Activated CD4-positive, alpha-beta T cell treated with anti-CD3 and anti-CD28 coated beads for 36 hours (primary cell): ENCODE data around the gene ZFHX3. TPM values are rescaled to one million over a fixed set of nuclear protein-coding genes. Genes with fewer than 3 reads are reported as not detected.
A peak's percentile ranks its signal among the peaks of the same experiment; 100 is the strongest.

Source experiments
- ATAC-seq: fragments of 200-7000 bp; cut with Tn5 transposase; one replicate; pipeline ENCODE4 v1.10.0; 2021; ENCODE audit warnings: mild to moderate bottlenecking, moderate library complexity
- CTCF ChIA-PET: fragments of 350-600 bp; sonication (Branson Sonifier 250); formaldehyde crosslinking; loops from one replicate; lab custom pipeline; 2021; ENCODE audit warnings: antibody characterized with exemption; lab: Charles Lee
- POLR2A ChIA-PET: fragments of 350-600 bp; sonication (Branson Sonifier 250); formaldehyde crosslinking; loops from one replicate; lab custom pipeline; 2021; ENCODE audit warnings: antibody characterized with exemption, inconsistent platforms; lab: Charles Lee
- DNase-seq: peaks from one replicate; pipeline ENCODE4 v3.0.0-alpha.2; 2020
- H3K27ac Mint-ChIP-seq: one replicate; pipeline ENCODE4 v1.8.0; 2021; ENCODE audit warnings: mixed read lengths
- H3K27me3 Mint-ChIP-seq: one replicate; pipeline ENCODE4 v1.8.0; 2021; ENCODE audit warnings: mixed read lengths
- H3K36me3 Mint-ChIP-seq: one replicate; pipeline ENCODE4 v1.8.0; 2021; ENCODE audit warnings: low read depth, mixed read lengths
- H3K4me1 Mint-ChIP-seq: one replicate; pipeline ENCODE4 v1.8.0; 2021; ENCODE audit warnings: mixed read lengths
- H3K4me3 Mint-ChIP-seq: one replicate; pipeline ENCODE4 v1.8.0; 2021; ENCODE audit warnings: mild to moderate bottlenecking, moderate library complexity, mixed read lengths
- H3K9me3 Mint-ChIP-seq: one replicate; pipeline ENCODE4 v1.8.0; 2021; ENCODE audit warnings: low read depth, mixed read lengths
- intact Hi-C, 2 experiments: fragments of 100-400 bp; cut with DNase I in 1 of 2; cut with micrococcal nuclease in 1 of 2; formaldehyde crosslinking; loops; one replicate each; pipeline versions ENCODE4 v1.14.2 to v1.15.1; 2022 to 2024; cut with DNase I, micrococcal nuclease
- total RNA-seq, 2 experiments: library from RNA; stranded (reverse); gene quantifications; one replicate each; pipeline ENCODE4 v1.2.3, GENCODE V29; 2021

Gene ZFHX3
- total RNA-seq, 2 experiments from 2014 or later = 0.27 to 0.37 TPM

- POLR2A ChIA-PET = no interaction called here
Measured at GRCh38 chr16:72922714-72923113, 125.2 kb downstream of the ZFHX3 start.

DNA sequence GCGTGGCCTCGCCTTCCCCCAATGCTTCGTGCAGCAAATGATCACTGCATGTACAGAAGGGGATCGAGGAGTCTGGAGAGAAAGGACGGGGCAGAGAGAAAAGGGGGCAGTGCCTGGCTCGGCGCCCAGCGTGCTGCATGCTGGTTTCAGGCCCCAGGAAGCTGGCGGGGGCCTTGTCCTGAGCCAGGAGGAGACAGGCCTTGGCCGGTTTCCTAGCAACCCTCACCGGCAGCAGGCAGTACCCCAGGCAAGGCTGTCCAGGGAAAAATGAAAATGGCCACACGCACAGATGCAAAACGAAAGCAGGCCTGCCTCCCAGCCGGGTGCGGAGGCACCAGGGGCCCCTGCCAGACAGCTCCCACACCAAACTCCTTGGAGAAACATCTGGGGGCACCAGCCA lies 126.3 kb downstream of the ZFHX3 start:
- CTCF ChIA-PET = interaction anchor here (1.5 kb wide), 1 partner anchor 10 kb away, joined by 7 read pairs; no protein-coding TSS in a partner anchor
- POLR2A ChIA-PET = no interaction called here
- ATAC-seq = no peak
- Mint-ChIP-seq H3K36me3 (no peaks in the 10 kb centered on the region), H3K27ac (no peak overlapping the region), H3K4me1 (peaks cover 6% of the 10 kb centered on the region), H3K4me3 (no peak overlapping the region), H3K9me3 (no peaks in the 10 kb centered on the region), H3K27me3 (no peaks in the 10 kb centered on the region)
- no peak for DNase-seq
- intact Hi-C loops = no loop called here

More at GRCh38 chr16:72922714-72923113, 125.2 kb downstream of the ZFHX3 start:
- CTCF ChIA-PET = interaction anchor here (0.7 kb wide), 1 partner anchor 23 kb away, joined by 3 read pairs; no protein-coding TSS in a partner anchor
- Mint-ChIP-seq H3K9me3 (no peaks in the 10 kb centered on the region), H3K36me3 (no peaks in the 10 kb centered on the region), H3K4me1 (peaks cover 6% of the 10 kb centered on the region), H3K27me3 (no peaks in the 10 kb centered on the region), H3K27ac (no peak overlapping the region), H3K4me3 (no peak overlapping the region)
- DNase-seq (no peak), ATAC-seq (no peak)
- intact Hi-C loops = no loop called here

- Mint-ChIP-seq H3K9me3 (no peaks in the 10 kb centered on the region), H3K27me3 (no peaks in the 10 kb centered on the region), H3K36me3 (no peaks in the 10 kb centered on the region), H3K4me3 (no peak overlapping the region), H3K27ac (no peak overlapping the region), H3K4me1 (peaks cover 6% of the 10 kb centered on the region)
- ChIA-PET POLR2A (no interaction called here), CTCF (interaction anchor here (0.7 to 1.5 kb wide), 3 partner anchors 11 to 88 kb away, joined by 4 to 7 read pairs (median 6); no protein-coding TSS in a partner anchor)
- peak; percentile 7 for DNase-seq
- intact Hi-C loops = no loop called here
- peak; percentile 33 for ATAC-seq
Measured at GRCh38 chr16:72921106-72921505, 126.8 kb downstream of the ZFHX3 start.

- no peak overlapping the region for H3K27ac Mint-ChIP-seq
- ChIA-PET POLR2A (no interaction called here), CTCF (interaction anchor here (0.6 to 1.0 kb wide), 2 partner anchors 66 to 74 kb away, joined by 3 read pairs; no protein-coding TSS in a partner anchor)
- ATAC-seq = no peak
- DNase-seq = no peak
- no peak overlapping the region for H3K4me3 Mint-ChIP-seq
- peaks cover 6% of the 10 kb centered on the region for H3K4me1 Mint-ChIP-seq
- no peaks in the 10 kb centered on the region for H3K27me3 Mint-ChIP-seq
- no peaks in the 10 kb centered on the region for H3K36me3 Mint-ChIP-seq
- intact Hi-C loops = no loop called here
- H3K9me3 Mint-ChIP-seq = no peaks in the 10 kb centered on the region
Measured at GRCh38 chr16:72917051-72917450, 130.9 kb downstream of the ZFHX3 start.

GRCh38 chr16:72915331-72915730 lies 132.6 kb downstream of the ZFHX3 start:
- ATAC-seq = no peak
- intact Hi-C loops = no loop called here
- Mint-ChIP-seq H3K4me1 (no peaks in the 10 kb centered on the region), H3K27ac (no peak overlapping the region), H3K9me3 (no peaks in the 10 kb centered on the region), H3K27me3 (no peaks in the 10 kb centered on the region), H3K4me3 (no peak overlapping the region), H3K36me3 (no peaks in the 10 kb centered on the region)
- ChIA-PET POLR2A (no interaction called here), CTCF (no interaction called here)
- DNase-seq = no peak

DNA sequence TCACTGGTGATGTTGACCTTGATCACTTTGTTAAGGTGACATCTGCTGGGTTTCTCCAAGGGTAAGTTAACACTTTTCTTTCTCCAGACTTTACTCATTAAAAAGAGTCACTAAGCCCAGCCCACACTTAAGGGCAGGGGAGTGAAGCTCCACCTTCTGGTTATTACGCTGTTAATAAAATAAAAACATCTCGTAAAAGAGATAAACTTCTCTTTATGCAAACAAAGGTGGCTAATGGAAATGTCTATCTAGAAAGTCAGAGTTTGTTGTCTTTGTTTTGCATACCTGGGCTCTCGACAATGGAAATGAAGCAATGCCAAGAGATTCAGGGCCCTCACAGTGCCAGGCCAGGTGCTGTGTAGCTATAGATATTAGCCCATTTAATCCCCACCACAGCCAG lies 134.4 kb downstream of the ZFHX3 start:
- Mint-ChIP-seq H3K36me3 (no peaks in the 10 kb centered on the region), H3K4me1 (no peaks in the 10 kb centered on the region), H3K9me3 (no peaks in the 10 kb centered on the region), H3K27ac (no peak overlapping the region), H3K27me3 (no peaks in the 10 kb centered on the region), H3K4me3 (no peak overlapping the region)
- ChIA-PET CTCF (interaction anchor here (0.6 kb wide), 1 partner anchor 20 kb away, joined by 3 read pairs; no protein-coding TSS in a partner anchor), POLR2A (no interaction called here)
- intact Hi-C loops = no loop called here
- DNase-seq (no peak), ATAC-seq (no peak)

DNA sequence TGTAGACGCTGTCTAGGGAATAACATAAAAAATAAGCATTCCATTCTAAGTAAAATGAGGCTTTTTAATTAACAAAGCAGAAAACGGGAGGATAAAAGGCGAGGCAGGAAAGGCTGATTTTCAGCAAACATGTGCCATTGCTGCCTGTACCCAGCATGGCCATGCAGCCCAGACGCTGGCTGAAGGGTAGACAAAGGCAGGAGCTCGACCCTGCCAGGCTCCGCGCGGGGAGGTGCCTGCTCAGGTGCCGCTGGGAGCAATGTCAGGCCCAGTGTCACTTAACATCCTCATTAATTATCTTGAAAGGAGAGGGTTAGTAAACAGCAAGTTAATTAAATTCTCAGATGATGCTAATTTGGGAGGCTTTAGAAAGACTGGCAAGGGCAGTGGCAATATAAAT lies 136.0 kb downstream of the ZFHX3 start:
- Mint-ChIP-seq H3K4me3 (no peak overlapping the region), H3K36me3 (no peaks in the 10 kb centered on the region), H3K27me3 (no peaks in the 10 kb centered on the region), H3K27ac (no peak overlapping the region), H3K9me3 (no peaks in the 10 kb centered on the region), H3K4me1 (no peaks in the 10 kb centered on the region)
- ChIA-PET CTCF (interaction anchor here (0.8 kb wide), 1 partner anchor 1347 kb away, joined by 3 read pairs; no protein-coding TSS in a partner anchor), POLR2A (no interaction called here)
- no peak for DNase-seq
- ATAC-seq = no peak
- intact Hi-C loops = no loop called here

DNA sequence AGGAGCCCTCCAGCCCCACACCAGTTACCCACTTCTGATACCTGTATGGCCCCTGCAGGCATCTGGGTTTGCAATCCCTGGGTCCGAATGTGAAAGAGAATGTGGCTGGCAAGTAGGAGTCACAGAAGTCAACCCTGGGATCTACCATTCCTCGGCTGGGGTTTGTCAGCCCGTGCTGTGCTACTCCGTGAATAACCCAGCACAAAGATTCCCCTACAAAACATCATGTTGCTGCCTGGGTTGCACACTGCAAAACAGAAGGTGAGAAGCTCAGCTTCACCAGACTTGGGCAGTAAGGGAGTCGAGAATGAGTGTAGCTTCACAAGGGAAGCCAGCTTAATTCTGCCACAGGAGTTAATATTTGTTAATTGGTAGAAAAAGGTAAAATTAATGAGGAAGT lies 137.1 kb downstream of the ZFHX3 start:
- ChIA-PET POLR2A (no interaction called here), CTCF (no interaction called here)
- Mint-ChIP-seq H3K4me3 (no peak overlapping the region), H3K9me3 (no peaks in the 10 kb centered on the region), H3K36me3 (no peaks in the 10 kb centered on the region), H3K4me1 (no peaks in the 10 kb centered on the region), H3K27me3 (no peaks in the 10 kb centered on the region), H3K27ac (no peak overlapping the region)
- intact Hi-C loops = no loop called here
- no peak for ATAC-seq
- DNase-seq = no peak

- DNase-seq (no peak), ATAC-seq (no peak)
- ChIA-PET CTCF (no interaction called here), POLR2A (no interaction called here)
- H3K4me1 Mint-ChIP-seq = no peaks in the 10 kb centered on the region
- no peaks in the 10 kb centered on the region for H3K9me3 Mint-ChIP-seq
- no peaks in the 10 kb centered on the region for H3K27me3 Mint-ChIP-seq
- intact Hi-C loops = no loop called here
- no peak overlapping the region for H3K4me3 Mint-ChIP-seq
- H3K36me3 Mint-ChIP-seq = no peaks in the 10 kb centered on the region
- no peak overlapping the region for H3K27ac Mint-ChIP-seq
Measured at GRCh38 chr16:72910381-72910780, 137.5 kb downstream of the ZFHX3 start.

DNA sequence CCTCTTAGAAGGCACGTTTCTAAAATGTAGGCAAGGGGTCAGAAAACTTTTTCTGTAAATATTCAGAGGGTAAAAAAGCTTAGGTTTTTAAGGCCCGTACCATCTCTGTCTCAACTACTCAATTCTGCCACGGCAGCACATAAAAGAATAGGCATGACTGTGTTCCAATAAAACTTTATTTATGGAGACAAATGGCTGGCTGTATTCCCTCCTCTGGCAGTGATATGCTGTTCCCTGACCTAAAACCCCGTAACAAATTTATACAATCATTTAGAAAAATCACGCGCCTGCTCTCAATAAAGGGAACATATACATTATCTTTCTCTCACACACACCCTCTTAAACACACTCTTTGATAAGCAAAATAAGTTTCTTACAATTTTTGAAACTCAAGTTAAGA lies 138.7 kb downstream of the ZFHX3 start:
- no peak overlapping the region for H3K4me3 Mint-ChIP-seq
- ChIA-PET CTCF (no interaction called here), POLR2A (no interaction called here)
- intact Hi-C loops = no loop called here
- no peak overlapping the region for H3K27ac Mint-ChIP-seq
- H3K9me3 Mint-ChIP-seq = no peaks in the 10 kb centered on the region
- H3K36me3 Mint-ChIP-seq = no peaks in the 10 kb centered on the region
- no peaks in the 10 kb centered on the region for H3K4me1 Mint-ChIP-seq
- H3K27me3 Mint-ChIP-seq = no peaks in the 10 kb centered on the region
- no peak for ATAC-seq
- DNase-seq = no peak

GRCh38 chr16:72908362-72909167 lies 139.4 kb downstream of the ZFHX3 start:
- no peak overlapping the region for H3K27ac Mint-ChIP-seq
- no peaks in the 10 kb centered on the region for H3K27me3 Mint-ChIP-seq
- H3K4me1 Mint-ChIP-seq = no peaks in the 10 kb centered on the region
- H3K36me3 Mint-ChIP-seq = no peaks in the 10 kb centered on the region
- H3K4me3 Mint-ChIP-seq = no peak overlapping the region
- intact Hi-C loops = no loop called here
- POLR2A ChIA-PET = no interaction called here
- DNase-seq = no peak
- CTCF ChIA-PET = no interaction called here
- no peak for ATAC-seq
- no peaks in the 10 kb centered on the region for H3K9me3 Mint-ChIP-seq

DNA sequence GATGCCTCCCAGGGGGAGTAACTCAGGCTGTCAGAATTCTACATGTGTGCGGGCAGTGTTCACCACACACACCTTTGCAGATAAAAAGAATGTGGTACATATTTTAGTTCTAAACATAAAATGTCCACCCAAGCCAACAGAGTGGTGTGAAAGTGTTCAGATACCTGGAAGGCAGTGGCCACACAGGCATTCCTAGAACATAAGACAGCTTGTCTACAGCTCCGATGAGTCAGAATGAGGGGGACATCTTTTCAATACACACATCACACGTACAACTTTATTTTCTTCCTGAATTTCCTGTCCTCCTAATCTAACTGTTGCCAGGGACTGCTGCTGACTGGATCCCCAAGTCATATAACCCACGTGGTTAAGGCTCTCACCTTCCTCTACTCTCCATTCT lies 142.3 kb downstream of the ZFHX3 start:
- ChIA-PET CTCF (interaction anchor here (0.6 kb wide), 1 partner anchor 446 kb away, joined by 4 read pairs; no protein-coding TSS in a partner anchor), POLR2A (no interaction called here)
- Mint-ChIP-seq H3K4me3 (no peak overlapping the region), H3K27me3 (no peaks in the 10 kb centered on the region), H3K36me3 (no peaks in the 10 kb centered on the region), H3K27ac (no peak overlapping the region), H3K9me3 (no peaks in the 10 kb centered on the region), H3K4me1 (no peaks in the 10 kb centered on the region)
- intact Hi-C loops = no loop called here
- ATAC-seq (no peak), DNase-seq (no peak)
